Astrocyte (in vitro differentiated cells and primary cell): ENCODE measurements around the gene TTC23. TPM values are rescaled to one million over a fixed set of nuclear protein-coding genes. Genes with fewer than 3 reads are reported as not detected.

Experiments used
- DNase-seq: peaks from one replicate; pipeline ENCODE4 v3.0.0-alpha.2; 2010; ENCODE audit warnings: low read depth
- FAIRE-seq: peaks from 2 replicates; lab custom pipeline; 2011; peaks lifted over from hg19 to GRCh38; lab: Jason Lieb, UNC
- H2AFZ ChIP-seq: 2 replicates; pipeline ENCODE4 v1.6.0; 2012; ENCODE audit warnings: low read depth, low read length, inconsistent platforms
- H3K27ac ChIP-seq: 2 replicates; pipeline ENCODE4 v1.5.1; 2011; ENCODE audit warnings: low read depth, low read length, inconsistent platforms
- H3K27me3 ChIP-seq: 2 replicates; pipeline ENCODE4 v1.6.0; 2011; ENCODE audit warnings: low read length, inconsistent platforms; ENCODE audit not compliant: insufficient read depth
- H3K36me3 ChIP-seq: 2 replicates; pipeline ENCODE4 v1.5.1; 2011; ENCODE audit warnings: low read length, inconsistent platforms; ENCODE audit not compliant: insufficient read depth
- H3K4me1 ChIP-seq: 2 replicates; pipeline ENCODE4 v1.5.1; 2011; ENCODE audit warnings: low read length, inconsistent platforms; ENCODE audit not compliant: insufficient read depth
- H3K4me2 ChIP-seq: 2 replicates; pipeline ENCODE4 v1.6.0; 2012; ENCODE audit warnings: low read length, inconsistent platforms
- H3K4me3 ChIP-seq: 2 replicates; pipeline ENCODE4 v1.5.1; 2011; ENCODE audit warnings: low read depth, mild to moderate bottlenecking, low read length, inconsistent platforms; ENCODE audit not compliant: insufficient read depth
- H3K79me2 ChIP-seq: 2 replicates; pipeline ENCODE4 v1.6.0; 2012; ENCODE audit warnings: mild to moderate bottlenecking, low read length, inconsistent platforms; ENCODE audit not compliant: insufficient read depth
- H3K9ac ChIP-seq: 2 replicates; pipeline ENCODE4 v1.6.0; 2012; ENCODE audit warnings: mild to moderate bottlenecking, low read length, inconsistent platforms
- H3K9me3 ChIP-seq: 2 replicates; pipeline ENCODE4 v1.5.1; 2012; ENCODE audit warnings: low read depth, mild to moderate bottlenecking, low read length, inconsistent platforms; ENCODE audit not compliant: insufficient read depth
- H4K20me1 ChIP-seq: 2 replicates; pipeline ENCODE4 v1.6.0; 2012; ENCODE audit warnings: low read length, inconsistent platforms; ENCODE audit not compliant: insufficient read depth
- H3K27ac Mint-ChIP-seq: one replicate; pipeline ENCODE4 v1.8.0; 2021; ENCODE audit warnings: mild to moderate bottlenecking, mixed read lengths; ENCODE audit not compliant: unreplicated experiment
- H3K27me3 Mint-ChIP-seq: one replicate; pipeline ENCODE4 v1.8.0; 2021; ENCODE audit warnings: low read depth, mixed read lengths; ENCODE audit not compliant: unreplicated experiment
- H3K36me3 Mint-ChIP-seq: one replicate; pipeline ENCODE4 v1.8.0; 2021; ENCODE audit warnings: low read depth, mixed read lengths; ENCODE audit not compliant: unreplicated experiment
- H3K4me1 Mint-ChIP-seq: one replicate; pipeline ENCODE4 v1.8.0; 2021; ENCODE audit warnings: low read depth, mixed read lengths; ENCODE audit not compliant: unreplicated experiment
- H3K4me3 Mint-ChIP-seq: one replicate; pipeline ENCODE4 v1.8.0; 2021; ENCODE audit warnings: mild to moderate bottlenecking, moderate library complexity, mixed read lengths; ENCODE audit not compliant: unreplicated experiment
- H3K9me3 Mint-ChIP-seq: one replicate; pipeline ENCODE4 v1.8.0; 2021; ENCODE audit warnings: mild to moderate bottlenecking, mixed read lengths; ENCODE audit not compliant: unreplicated experiment
- CTCF ChIP-seq: IDR thresholded peaks from 2 replicates; pipeline ENCODE4 v1.5.1; 2011; ENCODE audit warnings: low read depth, mild to moderate bottlenecking, inconsistent platforms, low read length, moderate library complexity; ENCODE audit not compliant: insufficient read depth
- EZH2 ChIP-seq: IDR thresholded peaks from 2 replicates; pipeline ENCODE4 v1.6.1; 2012; ENCODE audit warnings: mild to moderate bottlenecking, low read length, inconsistent platforms; ENCODE audit not compliant: insufficient read depth
- total RNA-seq: library from RNA; stranded (reverse); gene quantifications from 2 replicates; pipeline ENCODE4 v1.2.1, GENCODE V29; 2021

The TTC23 gene
- total RNA-seq, 1 donor from 2014 or later = 20.2 TPM

DNA sequence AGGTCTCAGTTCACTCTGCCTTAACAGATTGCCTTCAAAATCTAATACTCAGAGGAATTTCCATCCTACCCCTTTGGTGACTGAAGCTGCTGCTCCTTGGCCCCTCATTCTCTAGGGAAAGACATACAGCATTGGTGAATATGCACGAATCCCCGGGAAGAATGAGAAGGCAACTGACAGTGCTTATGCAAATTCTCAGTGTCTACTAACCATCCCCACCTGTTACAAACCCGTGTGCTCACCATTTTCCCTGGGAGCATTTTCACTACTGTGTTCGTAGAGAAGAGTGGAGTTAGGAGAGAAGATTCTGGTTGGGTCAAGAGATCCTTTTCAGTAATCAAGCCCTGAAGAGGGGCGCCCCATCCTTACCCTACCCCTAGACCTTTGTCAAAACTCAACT is 106.8 kb downstream of the TTC23 start:
- no peak overlapping the region for H3K4me3 ChIP-seq
- DNase-seq (no peak), FAIRE-seq (no peak)
- H3K9me3 ChIP-seq = no peaks in the 10 kb centered on the region
- no peaks in the 10 kb centered on the region for H3K27me3 ChIP-seq
- Mint-ChIP-seq H3K27ac (no peak overlapping the region), H3K27me3 (no peaks in the 10 kb centered on the region), H3K36me3 (peaks cover 19% of the 10 kb centered on the region), H3K9me3 (no peaks in the 10 kb centered on the region), H3K4me1 (peaks cover 4% of the 10 kb centered on the region), H3K4me3 (no peak overlapping the region)
- H4K20me1 ChIP-seq = no peaks in the 10 kb centered on the region
- no peak overlapping the region for H3K4me2 ChIP-seq
- no peak overlapping the region for H3K27ac ChIP-seq
- TF ChIP-seq EZH2 (no peak), CTCF (no peak)
- no peak overlapping the region for H2AFZ ChIP-seq
- H3K36me3 ChIP-seq = no peaks in the 10 kb centered on the region
- no peaks in the 10 kb centered on the region for H3K79me2 ChIP-seq
- H3K4me1 ChIP-seq = no peaks in the 10 kb centered on the region
- no peak overlapping the region for H3K9ac ChIP-seq

DNA sequence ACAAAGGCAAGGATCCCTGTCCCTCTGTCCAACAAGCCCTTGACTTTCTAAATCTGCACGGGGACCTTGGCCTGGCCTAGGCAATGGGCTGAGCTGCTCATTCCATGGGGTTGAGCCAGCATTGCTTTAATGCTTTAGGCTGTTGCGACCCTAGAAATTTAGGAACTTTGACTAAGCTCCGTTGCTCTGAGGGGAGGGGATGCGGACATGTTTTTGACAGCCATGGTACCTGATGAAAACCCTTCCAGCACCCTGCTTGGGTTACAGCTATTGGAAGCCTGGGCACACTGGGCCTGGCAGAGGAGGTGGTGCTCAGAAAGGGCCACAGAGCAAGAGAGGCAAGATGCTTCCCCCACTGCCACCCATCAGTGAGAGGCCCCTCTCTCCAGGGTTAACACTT is 107.4 kb downstream of the TTC23 start:
- no peak overlapping the region for H3K27ac Mint-ChIP-seq
- FAIRE-seq (no peak), DNase-seq (no peak)
- no peaks in the 10 kb centered on the region for H3K27me3 Mint-ChIP-seq
- Histone ChIP-seq H3K4me1 (no peaks in the 10 kb centered on the region), H3K79me2 (no peaks in the 10 kb centered on the region), H3K9me3 (no peaks in the 10 kb centered on the region), H2AFZ (no peak overlapping the region), H3K4me3 (no peak overlapping the region), H3K4me2 (no peak overlapping the region), H4K20me1 (no peaks in the 10 kb centered on the region), H3K27me3 (no peaks in the 10 kb centered on the region), H3K36me3 (no peaks in the 10 kb centered on the region), H3K9ac (no peak overlapping the region), H3K27ac (no peak overlapping the region)
- H3K36me3 Mint-ChIP-seq = peaks cover 16% of the 10 kb centered on the region
- H3K4me1 Mint-ChIP-seq = peaks cover 4% of the 10 kb centered on the region
- TF ChIP-seq EZH2 = no peak
- TF ChIP-seq CTCF = no peak
- no peak overlapping the region for H3K4me3 Mint-ChIP-seq
- H3K9me3 Mint-ChIP-seq = no peaks in the 10 kb centered on the region

GRCh38 chr15:99140590-99140989 is 108.8 kb downstream of the TTC23 start:
- H3K4me3 Mint-ChIP-seq = no peak overlapping the region
- Histone ChIP-seq H3K79me2 (no peaks in the 10 kb centered on the region), H3K4me3 (no peak overlapping the region), H3K36me3 (no peaks in the 10 kb centered on the region), H3K27ac (no peak overlapping the region), H3K4me1 (peaks cover 3% of the 10 kb centered on the region), H3K9ac (no peak overlapping the region), H3K4me2 (no peak overlapping the region), H2AFZ (no peak overlapping the region), H3K9me3 (no peaks in the 10 kb centered on the region), H4K20me1 (no peaks in the 10 kb centered on the region), H3K27me3 (no peaks in the 10 kb centered on the region)
- FAIRE-seq (no peak), DNase-seq (no peak)
- no peaks in the 10 kb centered on the region for H3K9me3 Mint-ChIP-seq
- TF ChIP-seq CTCF (no peak), EZH2 (no peak)
- H3K27ac Mint-ChIP-seq = no peak overlapping the region
- H3K27me3 Mint-ChIP-seq = no peaks in the 10 kb centered on the region
- H3K36me3 Mint-ChIP-seq = peaks cover 17% of the 10 kb centered on the region
- peaks cover 4% of the 10 kb centered on the region for H3K4me1 Mint-ChIP-seq
